HEK293T (cell line): ENCODE results near the gene PHLDA3.

Experiments used
- FOXM1 ChIP-seq: fragments of 450-650 bp; IDR thresholded peaks from 2 replicates; pipeline ENCODE4 v1.6.1; 2017; ENCODE audit warnings: mild to moderate bottlenecking, borderline replicate concordance
- HDGF ChIP-seq: fragments of 450-650 bp; IDR thresholded peaks from 2 replicates; pipeline ENCODE4 v1.6.1; 2017; ENCODE audit warnings: antibody characterized with exemption, borderline replicate concordance
- SUZ12 ChIP-seq: fragments of 450-650 bp; IDR thresholded peaks from 2 replicates; pipeline ENCODE4 v1.6.1; 2016; ENCODE audit warnings: mild to moderate bottlenecking
- TARDBP ChIP-seq: fragments of 450-650 bp; IDR thresholded peaks from 2 replicates; pipeline ENCODE4 v1.6.1; 2016

GRCh38 chr1:201475130-201475529, 6.1 kb upstream of the PHLDA3 start:
- TF ChIP-seq HDGF: no peak
- TF ChIP-seq FOXM1: no peak
- no peak for TF ChIP-seq SUZ12
- TF ChIP-seq TARDBP: no peak
